GM19328 (cell line): ENCODE measurements around the gene GINS1.

ENCODE experiments used
- ATAC-seq: cut with Tn5 transposase; IDR thresholded peaks from one replicate; pipeline ENCODE4 v1.9.1; 2021; ENCODE audit warnings: mild to moderate bottlenecking, moderate library complexity; ENCODE audit not compliant: unreplicated experiment

Gene GINS1

DNA sequence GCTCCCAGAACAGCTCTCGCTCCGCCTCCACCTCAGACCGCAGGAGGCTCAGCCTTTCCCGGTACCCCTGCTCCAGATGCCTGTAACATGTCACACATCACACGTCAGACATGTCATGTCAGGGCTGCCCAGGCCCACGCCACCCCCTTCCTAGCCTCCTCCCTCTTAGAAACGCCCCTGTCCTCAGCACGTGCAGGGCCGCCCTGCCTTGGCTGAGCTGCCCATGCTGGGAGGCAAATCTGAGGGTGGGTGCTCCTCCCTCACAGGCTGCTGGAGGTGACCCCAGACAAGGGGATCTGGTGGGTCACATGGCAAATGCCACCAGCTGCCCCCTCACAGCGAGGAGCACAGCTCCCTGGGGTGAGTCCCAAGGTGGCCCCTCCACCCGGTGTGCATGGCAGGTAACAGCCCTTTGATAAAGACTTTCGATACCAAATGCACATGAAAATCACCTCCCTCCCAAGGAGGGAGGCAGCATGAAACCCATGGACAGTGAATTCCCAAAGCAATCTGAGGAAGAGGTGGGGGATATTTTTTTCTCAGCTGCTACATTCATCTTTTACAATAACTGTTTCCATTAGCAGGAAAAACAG, 84.1 kb downstream of the GINS1 start:
- ATAC-seq, result no peak

GRCh38 chr20:25493137-25493536, 85.7 kb downstream of the GINS1 start:
- ATAC-seq, result no peak

DNA sequence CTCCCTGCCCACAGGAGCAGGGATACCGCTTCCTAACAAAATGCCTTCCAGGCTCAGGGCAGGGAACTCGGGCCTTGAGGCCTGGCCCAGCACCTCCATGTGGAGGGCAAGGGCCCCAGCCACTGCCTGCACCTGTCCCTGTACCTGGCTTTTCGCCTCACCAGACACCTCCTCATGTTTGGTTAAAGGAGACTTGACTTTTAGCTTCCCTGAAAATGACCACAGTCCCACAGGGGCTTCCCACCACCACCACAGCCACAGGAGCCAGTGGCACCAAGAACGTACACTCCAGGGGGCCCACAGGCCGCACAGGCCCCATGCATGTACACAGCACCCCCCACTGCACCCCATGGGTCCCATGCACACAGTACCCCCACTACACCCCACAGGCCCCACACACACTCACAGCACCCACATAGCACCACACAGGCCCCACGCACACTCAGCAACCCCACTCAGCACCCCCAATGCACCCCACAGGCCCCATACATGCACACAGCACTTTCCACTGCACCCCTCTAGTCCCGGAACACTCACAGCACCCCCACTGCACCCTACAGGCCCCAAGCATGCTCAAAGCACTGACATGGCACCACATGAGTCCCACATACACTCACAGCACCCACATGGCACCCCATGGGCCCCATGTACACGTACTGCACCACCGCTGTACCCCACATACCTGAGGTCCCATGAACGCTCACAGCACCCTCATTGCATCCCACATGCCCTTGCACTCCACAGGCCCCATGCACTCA, 86.5 kb downstream of the GINS1 start:
- no peak for ATAC-seq

DNA sequence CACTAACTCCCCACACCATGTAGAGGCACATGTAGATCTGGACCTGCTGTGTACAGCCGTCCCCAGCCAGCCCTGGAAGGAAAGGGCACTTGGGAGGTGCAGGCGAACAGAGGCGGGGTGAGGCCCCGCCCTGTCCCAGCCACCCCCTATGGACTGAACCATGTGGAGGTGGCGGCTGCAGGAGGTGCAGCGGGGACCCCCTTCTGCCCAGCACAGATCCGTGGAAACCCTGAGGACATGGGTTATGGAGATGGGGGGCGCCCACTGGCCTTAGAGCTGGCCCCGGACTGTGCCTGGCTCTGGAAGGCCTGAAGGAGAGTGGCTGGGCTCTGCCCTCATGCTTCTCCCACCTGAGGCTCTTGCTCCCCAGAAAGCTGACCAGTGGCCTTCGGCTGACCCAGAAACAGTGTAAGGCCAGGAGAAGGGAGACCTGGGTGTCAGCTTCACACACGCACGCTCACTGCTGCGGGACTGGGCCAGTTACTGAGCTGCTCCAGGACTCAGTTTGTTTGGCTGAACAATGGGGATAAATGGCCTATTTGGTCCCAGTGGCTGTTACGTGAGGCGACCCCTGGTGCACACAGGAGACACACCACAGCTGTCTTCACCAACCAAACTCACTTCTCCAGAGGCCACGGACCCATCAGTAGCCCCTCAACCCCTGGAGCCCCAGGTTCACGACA, 87.2 kb downstream of the GINS1 start:
- ATAC-seq, result no peak

DNA sequence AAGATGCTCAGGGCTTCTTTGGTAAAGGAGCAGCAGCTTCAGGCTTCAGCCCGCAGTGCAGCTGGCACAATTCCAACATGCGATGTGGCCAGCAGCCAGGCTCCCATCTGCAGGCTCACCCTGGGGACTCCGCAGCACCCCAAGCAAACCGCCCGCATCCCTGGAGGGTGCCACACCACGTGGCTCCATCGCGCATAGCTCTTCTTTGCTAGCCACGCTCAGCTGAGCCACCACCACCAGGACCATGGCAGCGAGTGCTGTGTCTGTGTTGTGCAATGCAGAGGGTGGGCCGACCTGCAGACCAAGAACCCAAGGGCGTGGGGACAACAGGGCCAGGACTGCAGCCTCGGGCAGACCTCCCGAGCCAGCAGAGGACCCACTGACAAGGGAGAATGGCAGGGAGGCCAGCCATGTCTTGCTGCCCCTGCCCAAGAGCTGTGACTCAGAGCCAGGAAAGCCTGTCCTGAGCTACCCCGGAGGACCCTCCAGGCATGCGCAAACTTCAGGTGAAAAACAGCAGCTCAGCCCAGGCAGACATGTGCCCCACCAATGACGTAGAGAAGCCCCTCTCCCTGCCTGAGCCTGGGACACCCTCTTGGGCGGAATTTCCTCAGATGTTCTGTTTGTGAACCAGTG, 87.8 kb downstream of the GINS1 start:
- no peak for ATAC-seq

DNA sequence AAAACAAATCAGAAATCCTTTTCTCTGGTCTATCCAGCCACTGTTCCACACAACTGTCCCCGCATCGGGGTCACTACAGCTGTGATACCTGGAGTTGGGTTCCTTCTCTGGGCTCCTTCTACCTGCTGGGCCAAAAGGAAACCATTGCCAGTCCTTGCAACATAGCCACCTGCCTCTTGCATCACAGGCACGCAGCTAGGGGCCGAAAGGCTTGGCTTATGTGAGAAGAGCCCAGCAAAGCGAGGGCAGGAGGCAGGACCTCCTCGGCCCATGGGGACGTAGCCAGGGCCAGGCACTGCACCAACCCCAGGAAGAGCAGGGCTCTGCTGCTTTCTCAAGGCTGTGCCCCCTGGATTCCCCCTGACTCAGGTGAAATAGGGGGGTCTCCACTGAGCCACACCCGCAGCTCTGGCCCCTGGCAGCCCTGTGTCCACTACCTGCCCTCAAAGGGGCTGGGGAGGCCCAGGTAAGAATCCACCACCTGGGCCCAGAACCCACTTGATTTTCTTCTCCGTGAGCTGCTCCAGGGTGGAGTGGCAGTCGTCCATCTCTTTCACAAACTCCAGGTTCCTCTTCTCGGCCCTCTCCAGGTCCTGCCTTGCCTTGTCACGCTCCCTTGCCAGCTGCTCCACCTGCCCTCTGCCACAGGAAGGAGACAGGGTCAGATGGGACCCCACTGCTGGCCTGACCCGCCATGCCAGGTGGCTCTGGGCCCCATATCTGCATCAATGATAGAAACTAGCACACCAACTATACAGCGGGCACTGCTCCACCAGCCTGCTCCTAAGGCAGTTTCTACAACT, 88.9 kb downstream of the GINS1 start:
- no peak for ATAC-seq

DNA sequence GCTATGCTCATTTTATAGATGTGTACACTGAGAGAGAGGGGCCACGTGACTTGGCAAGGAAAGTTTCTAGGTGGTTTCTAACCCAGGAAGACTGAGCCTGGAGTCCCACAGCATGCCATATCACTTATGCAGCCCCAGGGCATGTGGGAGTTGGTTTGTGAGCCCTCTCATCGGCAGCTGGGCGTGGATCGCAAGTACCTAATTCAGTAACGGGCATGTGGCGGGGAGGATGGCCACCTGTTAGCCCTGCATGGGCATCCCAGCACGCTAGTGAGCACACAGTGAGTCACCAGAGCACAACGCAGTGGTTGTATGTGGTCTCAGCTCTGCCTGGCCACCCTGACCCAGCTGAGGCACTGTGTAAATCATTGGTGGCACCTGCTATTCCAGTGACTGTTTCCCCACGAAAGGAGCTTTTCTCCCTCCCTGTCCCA, 89.5 kb downstream of the GINS1 start:
- no peak for ATAC-seq

DNA sequence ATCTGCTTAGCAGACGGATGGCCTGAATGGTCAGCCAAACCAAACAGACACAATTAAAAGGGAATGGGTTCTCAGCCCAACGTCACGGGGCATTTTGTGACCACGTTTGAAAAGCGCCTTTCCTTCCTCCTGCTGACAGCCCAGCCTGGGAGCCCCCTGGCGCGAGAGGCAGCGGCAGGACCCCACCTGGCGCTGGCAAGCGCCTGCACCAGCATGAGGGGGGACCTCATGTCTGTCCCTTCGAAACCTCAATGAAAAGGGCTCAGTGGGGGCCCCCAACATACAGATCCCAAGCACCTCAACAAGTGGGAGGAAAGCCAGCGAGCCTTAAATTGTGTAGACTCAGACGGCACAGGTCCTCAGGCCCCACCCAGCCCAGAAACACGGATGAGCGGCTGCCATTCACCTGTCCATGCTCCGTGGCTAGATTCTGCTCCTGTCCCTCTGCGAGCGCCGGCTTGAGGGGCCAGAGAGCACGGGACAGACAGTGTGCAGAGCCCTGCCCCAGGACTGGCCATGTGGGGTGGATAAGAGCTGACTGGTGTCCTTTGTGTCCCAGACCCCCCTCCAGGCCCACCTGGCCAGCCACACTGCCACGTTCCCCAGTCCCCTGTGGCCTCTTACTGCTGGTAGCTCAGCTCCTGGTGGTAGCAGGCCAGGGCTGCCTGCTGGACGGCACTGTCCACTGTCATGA, 90.3 kb downstream of the GINS1 start:
- ATAC-seq, result no peak
